Suppressor macrophage treated with lipopolysaccharide for 1 hour (primary cell): ENCODE measurements around the gene ASIC5.

Experiments used
- DNase-seq, 3 donors: peaks; one replicate each; pipeline ENCODE4 v3.0.0-alpha.2; 2020 to 2022

ASIC5 gene

DNA sequence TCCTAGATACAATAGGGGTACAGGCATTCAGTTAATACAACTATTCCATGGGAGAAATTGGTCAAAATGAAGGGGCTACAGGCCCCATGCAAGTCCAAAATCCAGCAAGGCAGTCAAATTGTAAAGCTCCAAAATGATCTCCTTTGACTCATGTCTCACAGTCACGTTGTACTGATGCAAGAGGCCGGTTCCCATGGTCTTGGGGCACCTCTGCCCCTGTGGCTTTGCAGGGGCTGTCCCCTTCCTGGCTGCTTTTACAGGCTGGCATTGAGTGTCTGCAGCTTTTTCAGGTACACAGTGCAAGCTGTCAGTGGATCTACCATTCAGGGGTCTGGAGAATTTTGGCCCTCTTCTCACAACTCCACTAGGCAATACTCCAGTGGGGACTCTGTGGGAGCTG is 12.5 kb upstream of the ASIC5 start:
- DNase-seq: no peak

DNA sequence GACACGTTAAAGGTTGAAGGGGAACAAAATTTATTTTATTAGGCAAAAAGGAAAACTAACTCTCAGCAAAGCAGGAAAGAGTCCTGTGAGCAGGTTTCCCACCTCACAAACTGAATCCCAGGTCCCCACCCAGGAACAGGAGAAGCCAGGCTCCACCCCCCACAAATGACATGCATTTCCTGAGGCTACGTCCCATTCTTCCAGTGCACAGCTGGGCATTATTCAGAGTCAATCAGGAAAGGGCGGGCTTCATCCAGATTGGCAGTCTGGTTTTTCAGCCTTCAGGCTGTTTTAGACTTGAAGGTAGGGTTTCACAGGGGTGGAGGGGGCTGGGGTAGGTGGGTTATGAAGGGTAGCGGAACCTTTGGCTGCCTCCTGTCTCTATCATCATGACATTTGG is 11.9 kb upstream of the ASIC5 start:
- no peak for DNase-seq

DNA sequence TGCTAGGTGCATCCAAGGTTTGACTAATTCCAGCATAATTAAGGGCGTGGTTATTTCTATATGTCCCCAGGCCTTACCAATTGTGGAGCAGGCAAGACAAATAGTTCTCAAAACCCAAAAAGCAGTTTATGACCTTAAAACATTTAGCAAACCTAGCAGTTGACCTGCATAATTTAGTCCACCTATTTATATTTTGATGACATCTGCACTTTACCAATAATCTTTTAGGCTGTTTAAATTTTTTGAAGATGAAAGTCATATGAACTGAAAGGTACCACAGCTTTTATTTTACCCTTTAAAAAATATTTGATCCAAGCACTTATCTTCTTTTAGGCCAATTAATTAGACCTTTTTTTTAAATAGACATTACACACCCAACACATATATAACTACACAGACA is 9.8 kb upstream of the ASIC5 start:
- no peak for DNase-seq

DNA sequence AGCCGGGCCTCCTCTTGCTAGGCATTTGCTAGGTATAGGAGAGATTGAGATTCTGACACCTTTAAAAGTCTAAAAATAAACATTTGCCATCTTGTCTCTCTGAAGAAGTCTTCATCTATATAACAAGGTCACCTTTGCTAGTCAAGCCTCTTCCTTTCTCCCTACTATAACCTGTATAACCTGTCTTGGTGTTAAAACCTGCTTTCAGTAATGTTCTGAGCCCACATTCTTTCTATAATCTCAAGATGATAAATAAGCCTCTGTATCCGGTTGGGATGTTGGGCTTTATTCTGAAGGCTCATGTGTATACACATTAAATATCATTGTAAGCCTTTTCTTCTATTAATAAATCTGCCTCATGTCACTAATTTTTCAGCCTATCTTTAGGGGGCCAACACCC is 10.2 kb downstream of the ASIC5 start:
- no peak for DNase-seq

DNA sequence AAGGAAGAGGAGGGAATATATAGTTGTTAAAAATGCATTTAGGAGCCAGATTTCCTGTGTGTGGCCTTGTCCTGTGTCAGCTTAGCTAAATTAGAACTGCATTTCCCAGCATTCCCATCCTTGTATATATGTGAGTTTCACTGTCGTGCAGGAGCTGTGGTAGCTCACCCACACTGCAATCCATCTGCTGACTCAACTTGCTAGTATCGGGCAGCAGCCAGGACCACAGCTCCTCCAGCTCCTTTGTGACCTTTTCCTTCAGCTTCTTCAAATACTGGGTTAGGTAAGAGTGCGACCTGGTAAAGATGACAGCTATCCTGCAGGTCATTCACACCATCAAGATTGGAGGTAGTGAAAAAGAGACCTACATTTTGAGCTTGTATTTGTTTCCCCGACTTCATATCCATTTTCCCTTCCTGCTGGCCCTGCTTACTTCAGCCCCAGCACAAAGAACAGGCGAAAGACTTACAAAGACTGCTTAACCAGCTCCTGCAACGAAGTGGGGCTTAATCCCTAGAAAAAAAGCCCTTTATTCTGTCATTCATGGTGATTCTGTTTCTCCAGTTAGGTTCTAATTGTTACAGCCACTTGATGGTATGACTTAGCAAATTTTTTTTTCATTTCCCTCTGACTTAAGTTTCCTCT is 11.4 kb downstream of the ASIC5 start:
- DNase-seq: peak in 1 of 3 donors; percentile 1

DNA sequence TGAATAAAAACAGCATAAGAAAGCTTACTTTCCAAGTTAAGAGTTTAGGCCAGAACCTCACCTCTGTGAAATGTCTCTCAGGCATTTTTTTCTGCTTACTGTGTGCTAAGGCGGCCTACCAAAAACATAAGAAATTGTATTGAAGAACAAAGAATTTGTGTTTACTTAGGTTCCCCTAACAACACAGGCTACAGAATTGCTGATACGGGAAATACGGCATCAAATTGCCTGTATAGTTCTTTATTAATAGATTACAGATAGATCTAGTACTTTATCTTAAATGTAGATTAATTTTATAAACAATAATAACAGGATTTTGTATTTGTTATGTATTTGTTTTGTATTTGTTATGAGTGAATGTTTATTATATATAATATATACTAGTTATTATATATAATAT is 12.9 kb downstream of the ASIC5 start:
- DNase-seq: no peak

DNA sequence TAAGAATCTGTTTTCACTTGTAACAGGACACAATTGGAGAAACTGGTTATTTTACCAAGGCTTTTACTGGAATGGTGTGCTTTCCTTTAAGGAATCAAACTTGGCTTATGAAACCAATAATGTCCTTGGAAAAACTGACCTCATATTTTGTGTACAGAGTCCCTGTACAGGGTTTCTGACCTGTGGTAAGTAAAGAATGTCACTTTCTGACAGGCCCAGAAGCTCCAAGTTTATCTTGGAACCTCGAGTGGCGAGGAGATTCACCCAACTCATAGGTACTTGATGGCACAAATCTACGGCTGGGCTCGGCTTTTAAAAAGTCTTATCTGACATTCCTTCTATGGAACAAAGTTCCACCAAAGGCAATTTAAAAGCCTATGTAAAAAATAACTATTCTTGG is 17.0 kb downstream of the ASIC5 start:
- DNase-seq: no peak

DNA sequence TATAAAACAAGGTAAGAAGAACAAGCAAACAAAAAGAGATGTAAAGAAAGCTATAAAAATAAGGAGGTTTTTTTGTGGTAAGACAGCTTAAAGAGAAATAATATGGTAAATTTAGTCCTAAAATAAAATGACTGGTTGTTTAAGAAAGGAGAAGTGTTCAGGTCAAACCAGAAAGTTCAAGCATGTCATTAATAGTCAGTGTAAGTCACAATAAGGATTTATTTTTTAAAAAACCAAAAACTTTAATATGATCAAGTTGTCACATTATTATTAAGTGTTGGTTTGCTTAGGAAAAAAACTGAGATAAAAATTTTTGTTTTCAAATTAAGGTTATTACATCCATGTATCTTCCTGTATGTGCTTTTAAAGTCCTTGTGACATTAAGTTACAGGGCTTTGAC is 19.1 kb downstream of the ASIC5 start:
- no peak for DNase-seq

DNA sequence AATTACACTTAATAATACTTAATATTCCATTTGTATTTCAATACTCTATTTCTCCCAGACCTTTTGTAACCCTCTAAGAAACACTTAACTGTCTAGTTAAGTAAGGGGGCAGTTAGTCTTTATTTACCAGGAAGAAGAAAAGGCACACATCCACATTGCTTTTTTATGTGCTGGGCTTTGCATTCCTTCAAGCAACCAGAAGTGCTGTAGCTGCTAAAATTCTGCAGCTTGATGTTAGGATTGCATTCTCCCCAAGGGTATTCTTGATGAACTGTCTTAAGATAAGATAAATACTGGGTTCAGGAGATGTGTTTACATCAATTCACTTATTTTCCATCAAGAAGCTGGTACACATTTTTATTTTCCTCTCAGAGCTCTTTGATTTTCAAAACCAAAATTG is 24.0 kb downstream of the ASIC5 start:
- no peak for DNase-seq

DNA sequence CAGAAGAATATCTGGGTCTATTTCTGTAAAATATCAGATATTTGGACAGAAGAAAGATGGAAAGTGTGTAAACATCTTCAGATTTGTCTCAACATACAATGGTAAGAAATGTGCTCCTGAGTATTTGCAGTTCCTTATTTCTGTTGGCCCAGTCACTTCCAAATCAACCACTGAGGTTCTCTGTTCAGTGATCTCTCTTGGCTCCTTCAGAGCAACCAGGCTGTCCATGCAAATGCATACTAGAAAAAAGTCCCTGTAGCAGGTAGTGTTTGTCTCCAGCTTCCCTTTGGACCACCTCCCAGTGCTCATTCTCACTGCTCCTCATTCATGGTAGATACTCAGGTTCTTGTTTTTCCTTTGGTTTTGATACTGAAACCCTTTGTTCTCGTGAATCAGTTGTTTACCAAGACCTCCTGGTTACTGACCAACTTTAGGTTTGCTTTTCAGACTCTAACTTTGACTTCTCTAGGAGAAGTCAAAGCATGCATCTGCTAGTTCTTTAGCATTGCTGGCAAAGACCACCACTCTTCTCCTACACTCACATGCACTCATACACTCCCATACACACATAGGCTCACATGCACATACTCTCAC is 28.8 kb downstream of the ASIC5 start:
- no peak for DNase-seq

DNA sequence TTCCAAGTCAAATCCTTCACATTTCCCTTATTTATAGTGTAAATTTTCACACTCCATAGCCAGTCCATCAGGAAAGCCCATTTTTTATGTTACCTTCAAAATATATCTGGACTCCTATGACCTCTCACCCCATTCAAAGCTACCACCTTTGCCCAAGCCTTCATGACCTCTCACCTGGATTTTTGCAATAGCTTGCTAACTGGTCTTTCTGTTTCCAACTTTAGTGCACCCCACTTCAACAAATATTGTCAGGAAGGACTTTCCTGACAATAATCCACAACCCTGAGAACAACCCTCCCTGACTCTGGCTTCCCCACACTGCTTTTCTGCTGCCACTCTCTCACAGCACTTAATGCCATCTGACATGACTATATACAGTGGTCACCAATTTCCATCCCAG is 33.4 kb downstream of the ASIC5 start:
- DNase-seq: no peak

DNA sequence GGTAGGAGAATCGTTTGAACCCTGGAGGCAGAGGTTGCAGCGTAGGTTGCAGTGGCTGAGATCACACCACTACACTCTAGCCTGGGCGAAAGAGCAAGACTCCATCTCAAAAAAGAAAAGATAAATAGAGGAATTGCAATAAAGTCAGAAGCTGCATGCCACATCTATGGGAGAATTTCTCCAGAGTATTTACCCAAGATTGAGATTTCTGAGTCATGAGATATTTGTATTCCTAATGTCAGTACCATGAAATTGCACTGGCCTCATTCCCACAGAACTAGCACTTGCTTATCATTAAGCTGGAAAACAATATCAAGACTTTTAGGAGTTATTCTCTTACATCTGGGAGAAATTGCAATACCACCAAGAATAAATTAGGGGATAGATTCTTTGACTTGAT is 37.4 kb downstream of the ASIC5 start:
- no peak for DNase-seq

DNA sequence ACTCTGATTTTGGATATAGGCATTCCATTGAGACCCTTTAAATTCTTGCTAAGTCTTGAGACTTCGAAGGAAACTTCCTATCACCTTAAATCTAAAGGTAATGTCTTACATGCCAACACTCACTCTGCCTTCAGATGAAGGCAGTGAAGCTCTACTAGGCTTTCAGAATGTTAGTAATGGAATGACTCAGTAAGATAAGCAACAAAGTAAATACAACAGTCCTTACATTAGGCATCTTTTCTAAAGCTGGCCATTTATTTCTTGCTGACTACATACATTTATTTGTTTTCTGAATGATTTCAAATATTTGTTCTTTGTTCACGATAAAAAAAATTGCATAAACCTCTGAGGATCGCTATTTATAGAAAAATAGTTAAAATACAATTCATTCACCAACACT is 43.5 kb downstream of the ASIC5 start:
- DNase-seq: no peak

DNA sequence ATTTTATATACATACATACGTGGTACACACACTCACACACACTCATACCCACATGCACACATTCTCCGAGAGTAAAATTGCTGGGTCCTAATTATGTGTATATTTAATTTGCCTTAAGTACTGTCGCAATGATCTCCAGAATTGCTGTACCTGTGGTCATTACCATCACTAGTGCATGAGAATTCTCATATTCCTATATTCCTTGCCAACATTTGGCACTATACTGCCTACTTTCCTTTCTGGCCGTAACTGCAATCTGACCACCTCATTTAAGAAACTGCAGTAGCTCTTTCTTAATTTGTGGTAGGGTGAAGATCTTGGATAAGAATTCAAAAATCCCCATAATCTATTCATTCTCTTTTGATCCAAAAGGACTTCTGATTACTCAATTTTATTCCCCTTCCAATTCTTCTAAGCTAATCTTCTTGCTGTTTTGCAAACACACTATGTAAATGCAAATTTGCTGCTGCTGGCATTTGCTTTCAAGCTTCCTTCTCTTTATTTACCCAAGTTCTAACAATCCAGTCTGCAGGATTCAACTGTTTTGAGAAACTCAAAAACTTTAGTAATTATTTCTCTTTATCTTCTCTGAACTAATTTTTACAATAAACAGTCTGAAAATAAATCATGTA is 45.1 kb downstream of the ASIC5 start:
- DNase-seq: no peak

DNA sequence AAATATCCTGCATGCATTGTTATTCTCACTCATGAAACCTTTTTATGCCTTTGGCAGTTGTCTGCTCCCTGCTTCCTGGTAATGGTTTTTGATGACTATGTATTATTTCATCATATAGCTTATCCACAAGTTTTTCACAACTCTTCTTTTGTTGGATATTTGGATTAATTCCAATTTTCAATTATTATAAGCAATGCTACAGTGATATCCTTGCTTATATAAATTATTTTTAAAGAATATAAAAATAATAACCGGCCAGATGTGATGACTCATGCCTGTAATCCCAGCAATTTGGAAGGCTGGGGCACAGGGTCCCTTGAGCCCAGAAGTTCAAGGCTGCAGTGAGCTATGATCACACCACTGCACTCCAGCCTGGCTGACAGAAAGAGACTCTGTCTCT is 47.0 kb downstream of the ASIC5 start:
- DNase-seq: no peak

DNA sequence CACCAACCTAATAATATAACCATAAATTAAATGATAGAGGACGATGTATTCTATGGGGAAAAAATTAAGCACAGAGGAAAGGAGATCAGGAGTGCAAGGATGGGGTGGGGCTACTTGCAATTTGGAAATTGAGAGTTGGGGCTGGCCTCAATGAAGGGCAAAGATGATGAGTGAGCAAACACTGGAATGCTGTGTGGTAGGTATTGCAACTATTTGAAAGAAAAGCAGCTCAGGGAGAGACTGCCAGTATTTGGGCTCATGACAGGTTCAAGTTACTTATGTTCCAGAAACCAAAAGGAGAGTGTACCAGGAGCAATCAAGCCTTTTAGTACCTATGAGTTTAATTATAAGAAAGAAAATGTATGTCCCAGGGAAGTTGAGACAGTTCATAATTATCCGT is 47.4 kb downstream of the ASIC5 start:
- DNase-seq: no peak

DNA sequence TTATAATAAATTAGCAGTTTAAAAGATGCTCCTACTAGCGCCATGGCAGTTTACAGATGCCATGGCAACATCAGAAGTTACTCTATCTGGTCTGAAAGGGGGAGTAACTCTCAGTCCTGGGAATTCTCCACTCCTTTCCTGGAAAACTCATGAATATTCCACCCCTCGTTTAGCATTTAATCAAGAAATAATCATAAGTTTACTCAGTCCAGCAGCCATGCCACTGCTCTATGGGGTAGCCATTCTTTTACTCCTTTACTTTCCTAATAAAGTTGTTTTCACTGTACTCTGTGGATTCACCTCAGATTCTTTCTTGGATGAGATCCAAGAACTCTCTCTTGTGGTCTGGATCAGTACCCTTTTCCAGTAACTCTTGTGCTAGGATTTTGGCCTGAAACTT is 55.0 kb downstream of the ASIC5 start:
- DNase-seq: no peak

DNA sequence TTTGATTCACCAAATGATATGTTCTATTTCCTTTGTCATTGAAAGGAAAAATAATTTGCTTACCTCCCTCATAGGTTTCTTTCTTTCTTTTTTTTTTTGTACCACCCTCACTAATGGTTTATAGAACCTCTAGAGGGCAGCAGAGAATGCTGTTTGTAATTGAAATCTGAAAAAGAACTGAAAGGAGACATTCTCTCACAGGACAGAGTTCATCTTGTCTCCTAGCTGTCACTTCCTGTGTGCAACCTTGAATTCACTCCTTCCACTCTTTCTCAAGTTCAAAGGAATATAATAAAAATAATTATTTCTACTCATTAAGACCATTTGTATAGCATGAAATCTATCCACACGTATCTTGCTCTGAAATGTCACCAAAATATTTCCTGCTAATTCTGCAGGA is 56.2 kb downstream of the ASIC5 start:
- peak; percentile 70 to 86 (median 82) for DNase-seq

DNA sequence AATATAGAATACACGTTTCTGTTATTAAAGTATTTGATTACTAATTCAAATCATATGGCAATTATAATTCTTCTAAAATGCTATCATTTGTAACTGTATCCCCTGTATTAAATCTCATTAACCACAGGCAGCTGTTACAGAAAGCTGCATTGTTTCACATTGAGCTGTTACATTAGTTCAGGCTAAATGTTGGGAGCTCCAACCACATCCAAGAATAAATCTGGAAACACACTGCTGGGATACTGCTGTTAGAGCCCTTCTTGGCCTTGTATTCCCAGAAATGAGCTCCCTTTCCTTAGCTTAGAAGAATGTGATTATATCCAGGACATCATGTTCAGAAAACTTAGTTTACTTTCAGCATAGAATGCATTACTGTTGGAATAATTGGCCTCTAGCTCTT is 59.1 kb downstream of the ASIC5 start:
- no peak for DNase-seq

DNA sequence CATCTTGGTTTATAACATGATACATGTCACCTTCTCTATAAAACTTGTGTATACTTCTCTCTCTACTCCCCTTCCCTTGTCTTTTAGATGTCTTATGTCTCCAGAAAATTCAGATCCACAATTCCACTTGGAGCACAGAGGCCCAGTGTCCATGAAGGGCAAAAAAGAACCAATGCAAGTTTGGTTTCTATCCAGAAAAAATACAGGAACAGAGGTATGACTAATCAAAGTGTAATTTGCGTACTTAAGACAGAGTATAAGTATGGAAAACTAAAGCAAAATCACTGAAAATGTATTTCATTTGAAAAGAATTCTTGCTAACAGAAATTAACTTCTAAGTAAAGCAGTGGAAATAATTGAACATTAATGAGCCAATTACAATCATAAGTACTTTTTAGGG is 61.1 kb downstream of the ASIC5 start:
- no peak for DNase-seq

DNA sequence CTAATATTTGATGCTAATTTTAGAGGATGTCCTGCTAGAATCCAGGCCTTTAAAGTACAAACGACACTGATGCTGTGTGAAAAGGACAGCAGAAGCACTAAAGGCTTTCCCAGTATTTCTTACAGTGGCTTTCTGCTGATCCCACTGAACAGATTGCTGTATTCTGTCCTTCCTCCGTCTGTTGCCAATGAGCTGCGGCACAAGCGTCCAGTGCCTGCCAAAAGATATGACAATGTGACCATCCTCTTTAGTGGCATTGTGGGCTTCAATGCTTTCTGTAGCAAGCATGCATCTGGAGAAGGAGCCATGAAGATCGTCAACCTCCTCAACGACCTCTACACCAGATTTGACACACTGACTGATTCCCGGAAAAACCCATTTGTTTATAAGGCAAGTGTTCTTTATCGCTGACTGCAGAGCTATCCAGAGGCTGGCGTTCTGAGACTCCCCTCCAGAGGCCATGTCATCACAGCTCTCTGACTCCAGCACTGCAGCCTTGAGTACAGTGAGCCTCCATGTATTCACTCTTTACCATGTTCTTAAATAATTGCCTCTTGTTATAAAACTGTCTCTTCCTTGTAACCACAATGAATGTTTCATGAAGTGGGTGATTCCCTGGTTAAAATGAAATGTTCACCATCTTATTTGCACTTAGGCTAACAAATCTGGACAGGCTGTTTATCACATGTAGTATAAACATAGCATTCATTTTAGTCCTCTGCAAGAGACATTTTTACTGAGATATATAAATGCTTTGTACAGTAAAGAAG is 63.7 kb downstream of the ASIC5 start:
- no peak for DNase-seq

DNA sequence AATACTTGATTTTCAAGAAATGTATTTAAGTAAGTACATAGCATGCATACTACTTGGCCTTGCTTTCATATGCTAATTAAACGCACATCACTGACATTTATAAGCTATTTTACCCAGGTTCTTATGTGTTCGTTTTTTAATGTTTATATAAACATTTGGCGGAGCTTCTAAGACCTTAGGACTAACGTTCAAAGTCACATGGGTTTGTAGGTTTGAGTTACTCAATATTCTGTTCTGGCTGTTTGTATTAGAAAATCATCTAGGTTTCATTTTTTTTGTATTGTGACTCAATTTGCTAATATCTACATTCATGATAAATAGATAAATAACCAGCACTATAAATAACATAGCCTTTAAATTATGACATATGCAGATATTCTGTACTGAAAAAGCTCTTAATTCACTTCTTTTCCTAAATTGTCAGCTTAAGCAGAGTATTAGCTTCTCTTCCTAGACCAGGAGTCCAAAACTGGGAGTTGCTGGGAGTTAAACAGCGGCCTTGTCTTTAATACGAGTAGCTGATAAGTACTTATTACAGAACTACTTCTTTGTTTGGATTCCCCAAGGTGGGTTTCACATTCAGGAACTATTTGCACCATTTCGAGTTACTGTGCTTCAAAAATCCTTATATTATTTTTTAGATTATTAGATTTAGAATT is 65.3 kb downstream of the ASIC5 start:
- DNase-seq: no peak

DNA sequence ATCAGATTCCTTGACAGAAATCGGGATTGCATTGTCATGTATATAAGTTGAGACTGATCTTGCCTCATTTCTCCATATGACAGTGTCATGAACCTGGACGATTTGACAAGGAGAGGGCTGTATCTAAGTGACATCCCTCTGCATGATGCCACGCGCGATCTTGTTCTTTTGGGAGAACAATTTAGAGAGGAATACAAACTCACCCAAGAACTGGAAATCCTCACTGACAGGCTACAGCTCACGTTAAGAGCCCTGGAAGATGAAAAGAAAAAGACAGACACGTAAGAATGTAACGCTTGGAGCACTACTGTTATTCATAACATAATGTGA is 66.3 kb downstream of the ASIC5 start:
- DNase-seq: no peak
